HepG2 (cell line): ENCODE results near the gene MIEF1. TPM values are rescaled to one million over a fixed set of nuclear protein-coding genes. Genes with fewer than 3 reads are reported as not detected.

Experiments used
- ESRRA ChIP-seq: sonication (generic); formaldehyde crosslinking; IDR thresholded peaks from 2 replicates; pipeline ENCODE4 v1.5.1; 2020; ENCODE audit warnings: mild to moderate bottlenecking, low read depth, missing genetic modification reagents
- FOXC1 ChIP-seq: sonication (generic); formaldehyde crosslinking; IDR thresholded peaks from 2 replicates; pipeline ENCODE4 v1.8.0; 2022; ENCODE audit warnings: mild to moderate bottlenecking, missing genetic modification reagents, borderline replicate concordance
- GTF2F1 ChIP-seq: fragments of 150-350 bp; IDR thresholded peaks from 2 replicates; pipeline ENCODE4 v1.6.1; 2014; ENCODE audit warnings: low read length
- NONO ChIP-seq, 2 experiments: fragments of 450-650 bp in 1 of 2; sonication (generic) in 1 of 2; formaldehyde crosslinking in 1 of 2; IDR thresholded peaks in 1 of 2; conservative IDR thresholded peaks in 1 of 2; 2 replicates each; pipeline versions ENCODE4 v1.6.1 to v1.8.0; 2017 to 2022; ENCODE audit warnings: mild to moderate bottlenecking in 1 of 2, missing genetic modification reagents in 1 of 2, moderate library complexity in 1 of 2
- POLR2A ChIP-seq, 2 experiments: IDR thresholded peaks; 2 replicates each; pipeline ENCODE4 v1.6.1; 2011; ENCODE audit warnings: low read depth in 2 of 2, low read length in 2 of 2, mild to moderate bottlenecking in 1 of 2, moderate library complexity in 1 of 2; ENCODE audit not compliant: insufficient read depth in 1 of 2
- PRMT3 ChIP-seq: sonication (generic); formaldehyde crosslinking; IDR thresholded peaks from 2 replicates; pipeline ENCODE4 v1.8.1; 2022; ENCODE audit warnings: low read depth, mild to moderate bottlenecking, moderate library complexity, missing genetic modification reagents, borderline replicate concordance
- SP2 ChIP-seq: sonication (generic); formaldehyde crosslinking; IDR thresholded peaks from 2 replicates; pipeline ENCODE4 v1.5.1; 2020; ENCODE audit warnings: mild to moderate bottlenecking, missing genetic modification reagents
- SP4 ChIP-seq: sonication (generic); formaldehyde crosslinking; IDR thresholded peaks from 2 replicates; pipeline ENCODE4 v1.8.1; 2023; ENCODE audit warnings: mild to moderate bottlenecking, missing genetic modification reagents
- ZIK1 ChIP-seq: sonication (generic); formaldehyde crosslinking; IDR thresholded peaks from 2 replicates; pipeline ENCODE4 v1.5.0; 2020; ENCODE audit warnings: mild to moderate bottlenecking, low read depth, missing genetic modification reagents, borderline replicate concordance
- polyA plus RNA-seq, 8 experiments: library from polyadenylated mRNA; depleted of rRNA in 3 of 8; stranded (reverse) in 7 of 8; unstranded in 1 of 8; fragments of >200 nt; fragmentation: Illumina TruSeq in 4 of 8; extraction: Trizol in 4 of 8; gene quantifications; 2 replicates each; pipeline versions ENCODE4 v1.2.1 to v1.2.3, GENCODE V29; 2011 to 2016; ENCODE audit warnings: low read depth in 4 of 8, missing spikeins in 1 of 8, mixed read lengths in 1 of 8; ENCODE audit not compliant: insufficient read depth in 1 of 8
- total RNA-seq, 5 experiments: library from RNA; depleted of rRNA; stranded (reverse); fragments of >200 nt; fragmentation: Illumina TruSeq; extraction: Trizol; gene quantifications; 2 replicates each; pipeline ENCODE4 v1.2.3, GENCODE V29; 2016; ENCODE audit warnings: low read depth in 1 of 5
- TF ChIP-seq, protein P1 (sequence below): sonication (generic); formaldehyde crosslinking; IDR thresholded peaks from 2 replicates; pipeline ENCODE4 v1.4.0; 2020; ENCODE audit warnings: missing genetic modification reagents
- TF ChIP-seq, protein P2 (sequence below): sonication (generic); formaldehyde crosslinking; conservative IDR thresholded peaks from 2 replicates; pipeline ENCODE4 v1.4.0; 2020; ENCODE audit warnings: missing genetic modification reagents
- TF ChIP-seq, protein P3 (sequence below): sonication (generic); formaldehyde crosslinking; IDR thresholded peaks from 2 replicates; pipeline ENCODE4 v1.5.0; 2020; ENCODE audit warnings: mild to moderate bottlenecking, missing genetic modification reagents, borderline replicate concordance
- TF ChIP-seq, protein P4 (sequence below): sonication (generic); formaldehyde crosslinking; IDR thresholded peaks from 2 replicates; pipeline ENCODE4 v1.4.0; 2020; ENCODE audit warnings: low read depth, mild to moderate bottlenecking, missing genetic modification reagents
- TF ChIP-seq, protein P5 (sequence below): IDR thresholded peaks from 2 replicates; pipeline ENCODE4 v1.6.1; 2016; ENCODE audit warnings: missing genetic modification reagents, missing compliant biosample characterization
- TF ChIP-seq, protein P6 (sequence below): sonication (generic); formaldehyde crosslinking; IDR thresholded peaks from 2 replicates; pipeline ENCODE4 v1.9.0; 2022; ENCODE audit warnings: low read depth, missing genetic modification reagents

The MIEF1 gene
- total and polyA plus RNA-seq, 2 of the 13 experiments (the other 11 are each of a cell fraction or from before 2014, with no cell fraction given) = 21.7 to 34.8 TPM

DNA sequence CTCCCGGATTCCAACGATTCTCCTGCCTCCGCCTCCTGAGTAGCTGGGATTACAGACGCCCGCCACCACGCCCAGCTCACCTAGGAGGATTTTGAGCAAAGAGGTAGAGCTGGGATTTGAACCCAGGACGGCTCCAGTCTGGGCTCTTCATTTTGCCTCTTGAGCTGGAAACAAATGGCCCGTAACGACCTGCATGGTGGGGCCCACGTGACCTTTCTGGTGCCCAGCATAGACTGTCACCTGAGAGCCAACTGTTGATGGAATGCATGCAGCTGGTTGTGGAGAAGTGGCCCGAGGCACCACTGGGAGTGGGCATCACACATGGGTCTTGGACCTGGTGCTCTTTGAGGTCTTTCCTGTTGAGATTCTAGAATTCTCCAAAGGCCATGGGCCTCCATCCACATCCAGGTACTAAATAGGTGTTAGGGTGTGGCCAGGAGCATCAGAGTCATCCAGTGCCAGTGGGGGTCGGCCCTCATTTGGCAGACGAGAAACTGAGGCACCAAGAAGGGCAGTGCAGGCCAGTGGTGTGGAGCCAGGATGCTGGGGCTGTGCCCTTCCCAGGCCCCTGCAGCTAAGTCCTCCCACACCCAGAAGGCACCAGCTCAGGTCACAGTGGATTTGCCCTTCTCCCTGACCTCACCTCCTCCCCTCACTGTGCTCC is 22.1 kb downstream of the MIEF1 start (continued):
- TF ChIP-seq SP4 (CRISPR knock-in tag) = 0 out of 2 replicates have a peak, but pooled peaks have one; percentile 38
- TF ChIP-seq SP2 = no peak
- TF ChIP-seq, protein P1, sequence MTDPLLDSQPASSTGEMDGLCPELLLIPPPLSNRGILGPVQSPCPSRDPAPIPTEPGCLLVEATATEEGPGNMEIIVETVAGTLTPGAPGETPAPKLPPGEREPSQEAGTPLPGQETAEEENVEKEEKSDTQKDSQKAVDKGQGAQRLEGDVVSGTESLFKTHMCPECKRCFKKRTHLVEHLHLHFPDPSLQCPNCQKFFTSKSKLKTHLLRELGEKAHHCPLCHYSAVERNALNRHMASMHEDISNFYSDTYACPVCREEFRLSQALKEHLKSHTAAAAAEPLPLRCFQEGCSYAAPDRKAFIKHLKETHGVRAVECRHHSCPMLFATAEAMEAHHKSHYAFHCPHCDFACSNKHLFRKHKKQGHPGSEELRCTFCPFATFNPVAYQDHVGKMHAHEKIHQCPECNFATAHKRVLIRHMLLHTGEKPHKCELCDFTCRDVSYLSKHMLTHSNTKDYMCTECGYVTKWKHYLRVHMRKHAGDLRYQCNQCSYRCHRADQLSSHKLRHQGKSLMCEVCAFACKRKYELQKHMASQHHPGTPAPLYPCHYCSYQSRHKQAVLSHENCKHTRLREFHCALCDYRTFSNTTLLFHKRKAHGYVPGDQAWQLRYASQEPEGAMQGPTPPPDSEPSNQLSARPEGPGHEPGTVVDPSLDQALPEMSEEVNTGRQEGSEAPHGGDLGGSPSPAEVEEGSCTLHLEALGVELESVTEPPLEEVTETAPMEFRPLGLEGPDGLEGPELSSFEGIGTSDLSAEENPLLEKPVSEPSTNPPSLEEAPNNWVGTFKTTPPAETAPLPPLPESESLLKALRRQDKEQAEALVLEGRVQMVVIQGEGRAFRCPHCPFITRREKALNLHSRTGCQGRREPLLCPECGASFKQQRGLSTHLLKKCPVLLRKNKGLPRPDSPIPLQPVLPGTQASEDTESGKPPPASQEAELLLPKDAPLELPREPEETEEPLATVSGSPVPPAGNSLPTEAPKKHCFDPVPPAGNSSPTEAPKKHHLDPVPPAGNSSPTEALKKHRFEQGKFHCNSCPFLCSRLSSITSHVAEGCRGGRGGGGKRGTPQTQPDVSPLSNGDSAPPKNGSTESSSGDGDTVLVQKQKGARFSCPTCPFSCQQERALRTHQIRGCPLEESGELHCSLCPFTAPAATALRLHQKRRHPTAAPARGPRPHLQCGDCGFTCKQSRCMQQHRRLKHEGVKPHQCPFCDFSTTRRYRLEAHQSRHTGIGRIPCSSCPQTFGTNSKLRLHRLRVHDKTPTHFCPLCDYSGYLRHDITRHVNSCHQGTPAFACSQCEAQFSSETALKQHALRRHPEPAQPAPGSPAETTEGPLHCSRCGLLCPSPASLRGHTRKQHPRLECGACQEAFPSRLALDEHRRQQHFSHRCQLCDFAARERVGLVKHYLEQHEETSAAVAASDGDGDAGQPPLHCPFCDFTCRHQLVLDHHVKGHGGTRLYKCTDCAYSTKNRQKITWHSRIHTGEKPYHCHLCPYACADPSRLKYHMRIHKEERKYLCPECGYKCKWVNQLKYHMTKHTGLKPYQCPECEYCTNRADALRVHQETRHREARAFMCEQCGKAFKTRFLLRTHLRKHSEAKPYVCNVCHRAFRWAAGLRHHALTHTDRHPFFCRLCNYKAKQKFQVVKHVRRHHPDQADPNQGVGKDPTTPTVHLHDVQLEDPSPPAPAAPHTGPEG (CRISPR knock-in tag) = no peak
- peak; percentile 44 to 74; a peak in 3 of 4 replicates for TF ChIP-seq POLR2A (IDR thresholded peaks at IDR 0.05; ENCODE audit: insufficient read depth in 1 of 2, low read depth in 2 of 2, low read length in 2 of 2)
- TF ChIP-seq ESRRA (CRISPR knock-in tag) = no peak
- no peak for TF ChIP-seq PRMT3 (CRISPR knock-in tag)
- TF ChIP-seq FOXC1 (CRISPR knock-in tag) = 0 out of 2 replicates have a peak, but pooled peaks have one; percentile 42
- no peak for TF ChIP-seq NONO (IDR thresholded peaks at IDR 0.05)
- TF ChIP-seq NONO (CRISPR knock-in tag; conservative IDR thresholded peaks at IDR 0.05) = no peak
- TF ChIP-seq, protein P2, sequence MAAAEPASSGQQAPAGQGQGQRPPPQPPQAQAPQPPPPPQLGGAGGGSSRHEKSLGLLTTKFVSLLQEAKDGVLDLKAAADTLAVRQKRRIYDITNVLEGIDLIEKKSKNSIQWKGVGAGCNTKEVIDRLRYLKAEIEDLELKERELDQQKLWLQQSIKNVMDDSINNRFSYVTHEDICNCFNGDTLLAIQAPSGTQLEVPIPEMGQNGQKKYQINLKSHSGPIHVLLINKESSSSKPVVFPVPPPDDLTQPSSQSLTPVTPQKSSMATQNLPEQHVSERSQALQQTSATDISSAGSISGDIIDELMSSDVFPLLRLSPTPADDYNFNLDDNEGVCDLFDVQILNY (CRISPR knock-in tag) = no peak
- no peak for TF ChIP-seq ZIK1
- TF ChIP-seq, protein P3, sequence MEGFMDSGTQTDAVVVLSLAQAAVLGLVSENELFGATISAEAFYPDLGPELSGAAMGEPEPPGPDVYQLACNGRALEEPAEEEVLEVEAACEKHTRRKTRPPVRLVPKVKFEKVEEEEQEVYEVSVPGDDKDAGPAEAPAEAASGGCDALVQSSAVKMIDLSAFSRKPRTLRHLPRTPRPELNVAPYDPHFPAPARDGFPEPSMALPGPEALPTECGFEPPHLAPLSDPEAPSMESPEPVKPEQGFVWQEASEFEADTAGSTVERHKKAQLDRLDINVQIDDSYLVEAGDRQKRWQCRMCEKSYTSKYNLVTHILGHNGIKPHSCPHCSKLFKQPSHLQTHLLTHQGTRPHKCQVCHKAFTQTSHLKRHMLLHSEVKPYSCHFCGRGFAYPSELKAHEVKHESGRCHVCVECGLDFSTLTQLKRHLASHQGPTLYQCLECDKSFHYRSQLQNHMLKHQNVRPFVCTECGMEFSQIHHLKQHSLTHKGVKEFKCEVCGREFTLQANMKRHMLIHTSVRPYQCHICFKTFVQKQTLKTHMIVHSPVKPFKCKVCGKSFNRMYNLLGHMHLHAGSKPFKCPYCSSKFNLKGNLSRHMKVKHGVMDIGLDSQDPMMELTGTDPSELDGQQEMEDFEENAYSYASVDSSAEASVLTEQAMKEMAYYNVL (CRISPR knock-in tag) = 0 out of 2 replicates have a peak, but pooled peaks have one; percentile 9
- TF ChIP-seq, protein P4, sequence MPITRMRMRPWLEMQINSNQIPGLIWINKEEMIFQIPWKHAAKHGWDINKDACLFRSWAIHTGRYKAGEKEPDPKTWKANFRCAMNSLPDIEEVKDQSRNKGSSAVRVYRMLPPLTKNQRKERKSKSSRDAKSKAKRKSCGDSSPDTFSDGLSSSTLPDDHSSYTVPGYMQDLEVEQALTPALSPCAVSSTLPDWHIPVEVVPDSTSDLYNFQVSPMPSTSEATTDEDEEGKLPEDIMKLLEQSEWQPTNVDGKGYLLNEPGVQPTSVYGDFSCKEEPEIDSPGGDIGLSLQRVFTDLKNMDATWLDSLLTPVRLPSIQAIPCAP = no peak
- TF ChIP-seq, protein P5, sequence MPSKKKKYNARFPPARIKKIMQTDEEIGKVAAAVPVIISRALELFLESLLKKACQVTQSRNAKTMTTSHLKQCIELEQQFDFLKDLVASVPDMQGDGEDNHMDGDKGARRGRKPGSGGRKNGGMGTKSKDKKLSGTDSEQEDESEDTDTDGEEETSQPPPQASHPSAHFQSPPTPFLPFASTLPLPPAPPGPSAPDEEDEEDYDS (CRISPR knock-in tag) = no peak
- TF ChIP-seq, protein P6, sequence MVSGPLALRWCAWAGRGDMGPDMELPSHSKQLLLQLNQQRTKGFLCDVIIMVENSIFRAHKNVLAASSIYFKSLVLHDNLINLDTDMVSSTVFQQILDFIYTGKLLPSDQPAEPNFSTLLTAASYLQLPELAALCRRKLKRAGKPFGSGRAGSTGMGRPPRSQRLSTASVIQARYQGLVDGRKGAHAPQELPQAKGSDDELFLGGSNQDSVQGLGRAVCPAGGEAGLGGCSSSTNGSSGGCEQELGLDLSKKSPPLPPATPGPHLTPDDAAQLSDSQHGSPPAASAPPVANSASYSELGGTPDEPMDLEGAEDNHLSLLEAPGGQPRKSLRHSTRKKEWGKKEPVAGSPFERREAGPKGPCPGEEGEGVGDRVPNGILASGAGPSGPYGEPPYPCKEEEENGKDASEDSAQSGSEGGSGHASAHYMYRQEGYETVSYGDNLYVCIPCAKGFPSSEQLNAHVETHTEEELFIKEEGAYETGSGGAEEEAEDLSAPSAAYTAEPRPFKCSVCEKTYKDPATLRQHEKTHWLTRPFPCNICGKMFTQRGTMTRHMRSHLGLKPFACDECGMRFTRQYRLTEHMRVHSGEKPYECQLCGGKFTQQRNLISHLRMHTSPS = peak; percentile 34; the same call in 1 of the 2 replicates
- TF ChIP-seq GTF2F1 = no peak
